HUES48 (cell line): ENCODE results near the gene SH2D7.

Experiments
- H3K27ac ChIP-seq: one replicate; pipeline ENCODE4 v1.7.0; 2013; ENCODE audit warnings: low read depth, low read length, inconsistent platforms
- H3K27me3 ChIP-seq: 2 replicates; pipeline ENCODE4 v1.6.1; 2013; ENCODE audit warnings: mild to moderate bottlenecking, low read length; ENCODE audit not compliant: control insufficient read depth, insufficient read depth
- H3K36me3 ChIP-seq: 2 replicates; pipeline ENCODE4 v1.6.1; 2013; ENCODE audit warnings: low read length; ENCODE audit not compliant: control insufficient read depth, insufficient read depth
- H3K4me1 ChIP-seq: 2 replicates; pipeline ENCODE4 v1.6.1; 2013; ENCODE audit warnings: mild to moderate bottlenecking, low read length; ENCODE audit not compliant: control insufficient read depth, insufficient read depth
- H3K4me3 ChIP-seq: 2 replicates; pipeline ENCODE4 v1.5.1; 2013; ENCODE audit warnings: mild to moderate bottlenecking, low read depth, low read length
- H3K9ac ChIP-seq: 2 replicates; pipeline ENCODE4 v1.6.1; 2013; ENCODE audit warnings: mild to moderate bottlenecking, low read depth, low read length, moderate library complexity
- H3K9me3 ChIP-seq: 2 replicates; pipeline ENCODE4 v1.6.1; 2013; ENCODE audit warnings: low read length; ENCODE audit not compliant: control insufficient read depth, insufficient read depth

The SH2D7 gene

GRCh38 chr15:78071383-78071782, 21.0 kb upstream of the SH2D7 start:
- Histone ChIP-seq H3K36me3 (no peaks in the 10 kb centered on the region), H3K9ac (no peak overlapping the region), H3K9me3 (no peaks in the 10 kb centered on the region), H3K4me3 (no peak overlapping the region), H3K27ac (no peak overlapping the region), H3K4me1 (peaks cover 59% of the 10 kb centered on the region), H3K27me3 (no peaks in the 10 kb centered on the region)

- Histone ChIP-seq H3K27ac (no peak overlapping the region), H3K27me3 (no peaks in the 10 kb centered on the region; the same call in 1 of the 2 replicates), H3K36me3 (no peaks in the 10 kb centered on the region), H3K4me3 (no peak overlapping the region), H3K9me3 (no peaks in the 10 kb centered on the region), H3K9ac (no peak overlapping the region), H3K4me1 (peaks cover 50% of the 10 kb centered on the region)
Observed at GRCh38 chr15:78072080-78072892, 20.1 kb upstream of the SH2D7 start.

GRCh38 chr15:78073046-78073787, 19.1 kb upstream of the SH2D7 start:
- Histone ChIP-seq H3K4me3 (no peak overlapping the region), H3K27ac (no peak overlapping the region), H3K27me3 (no peaks in the 10 kb centered on the region; the same call in 1 of the 2 replicates), H3K4me1 (peaks cover 43% of the 10 kb centered on the region), H3K36me3 (no peaks in the 10 kb centered on the region), H3K9ac (no peak overlapping the region), H3K9me3 (no peaks in the 10 kb centered on the region)

GRCh38 chr15:78075490-78076230, 16.7 kb upstream of the SH2D7 start:
- H3K36me3 ChIP-seq: no peaks in the 10 kb centered on the region
- H3K27me3 ChIP-seq: no peaks in the 10 kb centered on the region; the same call in 1 of the 2 replicates
- H3K4me1 ChIP-seq: peaks cover 21% of the 10 kb centered on the region
- no peaks in the 10 kb centered on the region for H3K9me3 ChIP-seq
- no peak overlapping the region for H3K9ac ChIP-seq
- H3K4me3 ChIP-seq: peak overlapping the region; percentile 10; the same call in 1 of the 2 replicates
- peak overlapping the region; percentile 67 for H3K27ac ChIP-seq

- Histone ChIP-seq H3K36me3 (no peaks in the 10 kb centered on the region), H3K27me3 (no peaks in the 10 kb centered on the region; the same call in 1 of the 2 replicates), H3K27ac (peak overlapping the region; percentile 67), H3K4me1 (peaks cover 19% of the 10 kb centered on the region), H3K9ac (no peak overlapping the region), H3K4me3 (peak overlapping the region; percentile 92), H3K9me3 (no peaks in the 10 kb centered on the region)
Observed at GRCh38 chr15:78076231-78077052, 15.9 kb upstream of the SH2D7 start.

- peak within 1 kb of the TSS; percentile 35 for H3K27ac ChIP-seq
- H3K4me3 ChIP-seq: peak within 1 kb of the TSS; percentile 92
- no peak within 1 kb of the TSS; the same call in 1 of the 2 replicates for H3K9ac ChIP-seq
- no peaks in the 10 kb centered on the region; the same call in 1 of the 2 replicates for H3K27me3 ChIP-seq
- H3K36me3 ChIP-seq: no peaks in the 10 kb centered on the region
- peaks cover 11% of the 10 kb centered on the region for H3K4me1 ChIP-seq
- no peaks in the 10 kb centered on the region for H3K9me3 ChIP-seq
Observed at GRCh38 chr15:78077053-78077870, 15.1 kb upstream of the SH2D7 start, which contains the start of gene TBC1D2B. Gene TBC1D2B (minus strand): TSS chr15:78077711. CDS start chr15:78077652, 59 bp downstream.

GRCh38 chr15:78077871-78078210, 14.5 kb upstream of the SH2D7 start:
- no peaks in the 10 kb centered on the region for H3K9me3 ChIP-seq
- H3K9ac ChIP-seq: no peak overlapping the region
- no peaks in the 10 kb centered on the region; the same call in 1 of the 2 replicates for H3K27me3 ChIP-seq
- no peaks in the 10 kb centered on the region for H3K36me3 ChIP-seq
- no peak overlapping the region for H3K27ac ChIP-seq
- peak overlapping the region; percentile 64 for H3K4me3 ChIP-seq
- H3K4me1 ChIP-seq: peaks cover 6% of the 10 kb centered on the region

GRCh38 chr15:78079298-78080087, 12.9 kb upstream of the SH2D7 start:
- peaks cover 4% of the 10 kb centered on the region for H3K4me1 ChIP-seq
- H3K27ac ChIP-seq: no peak overlapping the region
- no peak overlapping the region for H3K9ac ChIP-seq
- H3K9me3 ChIP-seq: no peaks in the 10 kb centered on the region
- H3K4me3 ChIP-seq: no peak overlapping the region
- no peaks in the 10 kb centered on the region; the same call in 1 of the 2 replicates for H3K27me3 ChIP-seq
- no peaks in the 10 kb centered on the region for H3K36me3 ChIP-seq

GRCh38 chr15:78080088-78080460, 12.3 kb upstream of the SH2D7 start:
- Histone ChIP-seq H3K27ac (no peak overlapping the region), H3K9me3 (no peaks in the 10 kb centered on the region), H3K9ac (no peak overlapping the region), H3K4me1 (peaks cover 4% of the 10 kb centered on the region), H3K4me3 (no peak overlapping the region), H3K27me3 (no peaks in the 10 kb centered on the region; the same call in 1 of the 2 replicates), H3K36me3 (no peaks in the 10 kb centered on the region)
